Measurements from ENCODE around the gene ERCC6L2. TPM values are rescaled to one million over a fixed set of nuclear protein-coding genes. Genes with fewer than 3 reads are reported as not detected.

The ERCC6L2 gene
- total RNA-seq, 3 donors from 2014 or later: 69.9 to 100.0 (median 71.4) TPM

GRCh38 chr9:95901506-95901905 is 26.0 kb downstream of the ERCC6L2 start:
- no peak for DNase-seq (ENCODE audit: low spot score in 2 of 2)
- intact Hi-C loops (cut with DNase I; ENCODE audit: low total_unique reads): no loop called here
- no peak overlapping the region for H3K4me3 ChIP-seq
- H3K36me3 ChIP-seq: no peaks in the 10 kb centered on the region
- H3K27ac ChIP-seq: no peak overlapping the region
- TF ChIP-seq POLR2AphosphoS5 (IDR thresholded peaks at IDR 0.05) (no peak), CTCF (IDR thresholded peaks at IDR 0.05) (no peak), POLR2A (IDR thresholded peaks at IDR 0.05) (no peak)
- no peaks in the 10 kb centered on the region for H3K4me1 ChIP-seq
- H3K9me3 ChIP-seq: no peaks in the 10 kb centered on the region
- H3K27me3 ChIP-seq: no peaks in the 10 kb centered on the region

GRCh38 chr9:95903398-95903797 is 27.9 kb downstream of the ERCC6L2 start:
- Histone ChIP-seq H3K27me3 (no peaks in the 10 kb centered on the region), H3K4me1 (no peaks in the 10 kb centered on the region), H3K4me3 (no peak overlapping the region), H3K36me3 (no peaks in the 10 kb centered on the region), H3K9me3 (no peaks in the 10 kb centered on the region), H3K27ac (no peak overlapping the region)
- intact Hi-C loops (cut with DNase I; ENCODE audit: low total_unique reads): no loop called here
- no peak for DNase-seq (ENCODE audit: low spot score in 2 of 2)
- TF ChIP-seq POLR2A (IDR thresholded peaks at IDR 0.05): no peak
- no peak for TF ChIP-seq POLR2AphosphoS5 (IDR thresholded peaks at IDR 0.05)
- TF ChIP-seq CTCF (IDR thresholded peaks at IDR 0.05): no peak

- no peaks in the 10 kb centered on the region for H3K36me3 ChIP-seq
- TF ChIP-seq POLR2A (IDR thresholded peaks at IDR 0.05) (no peak), CTCF (IDR thresholded peaks at IDR 0.05) (no peak), POLR2AphosphoS5 (IDR thresholded peaks at IDR 0.05) (no peak)
- no peaks in the 10 kb centered on the region for H3K27me3 ChIP-seq
- H3K27ac ChIP-seq: no peak overlapping the region
- H3K4me1 ChIP-seq: no peaks in the 10 kb centered on the region
- no peak overlapping the region for H3K4me3 ChIP-seq
- intact Hi-C loops (cut with DNase I; ENCODE audit: low total_unique reads): no loop called here
- no peaks in the 10 kb centered on the region for H3K9me3 ChIP-seq
- DNase-seq (ENCODE audit: low spot score in 2 of 2): no peak
Measured at GRCh38 chr9:95907794-95908193, 32.3 kb downstream of the ERCC6L2 start.

- no peaks in the 10 kb centered on the region for H3K9me3 ChIP-seq
- DNase-seq (ENCODE audit: low spot score in 2 of 2): no peak
- no peak overlapping the region for H3K27ac ChIP-seq
- H3K27me3 ChIP-seq: no peaks in the 10 kb centered on the region
- no peaks in the 10 kb centered on the region for H3K4me1 ChIP-seq
- intact Hi-C loops (cut with DNase I; ENCODE audit: low total_unique reads): no loop called here
- no peaks in the 10 kb centered on the region for H3K36me3 ChIP-seq
- TF ChIP-seq POLR2A (IDR thresholded peaks at IDR 0.05) (no peak), POLR2AphosphoS5 (IDR thresholded peaks at IDR 0.05) (no peak), CTCF (IDR thresholded peaks at IDR 0.05) (no peak)
- H3K4me3 ChIP-seq: no peak overlapping the region
Measured at GRCh38 chr9:95910023-95910707, 34.7 kb downstream of the ERCC6L2 start.

- DNase-seq (ENCODE audit: low spot score in 2 of 2): no peak
- H3K27ac ChIP-seq: no peak overlapping the region
- H3K9me3 ChIP-seq: no peaks in the 10 kb centered on the region
- H3K4me3 ChIP-seq: no peak overlapping the region
- intact Hi-C loops (cut with DNase I; ENCODE audit: low total_unique reads): no loop called here
- no peaks in the 10 kb centered on the region for H3K4me1 ChIP-seq
- no peaks in the 10 kb centered on the region for H3K36me3 ChIP-seq
- no peaks in the 10 kb centered on the region for H3K27me3 ChIP-seq
- no peak for TF ChIP-seq CTCF (IDR thresholded peaks at IDR 0.05)
- TF ChIP-seq POLR2A (IDR thresholded peaks at IDR 0.05): no peak
- no peak for TF ChIP-seq POLR2AphosphoS5 (IDR thresholded peaks at IDR 0.05)
Measured at GRCh38 chr9:95910770-95911340, 35.4 kb downstream of the ERCC6L2 start.
